Esophagus mucosa (tissue), 1 donor: ENCODE results near the gene ZNF280D. TPM values are rescaled to one million over a fixed set of nuclear protein-coding genes. Genes with fewer than 3 reads are reported as not detected.
"Not testable (repeated sequence)": the region's sequence is repeated elsewhere in the genome, so short reads cannot be mapped to it uniquely, and the experiment has no call there.

Experiments
- ATAC-seq: fragments of 200-7000 bp; cut with Tn5 transposase; one replicate; pipeline ENCODE4 v1.9.1; 2020
- total RNA-seq: library from RNA; stranded (reverse); gene quantifications from one replicate; pipeline ENCODE4 v1.2.4, GENCODE V29; 2023
- donor health status: DM: yes; HTN: yes; CAD: no.

Gene ZNF280D
- 14.6 TPM for total RNA-seq

- peak; percentile 95 for ATAC-seq
Measured at GRCh38 chr15:56733136-56734012, at the start of gene ZNF280D. TSS of gene ZNF280D (minus strand) at chr15:56733509. CDS start at chr15:56707109, 26,400 bp downstream.

- ATAC-seq, result no peak
Measured at GRCh38 chr15:56782306-56782705, 49.0 kb upstream of the ZNF280D start.

GRCh38 chr15:56781666-56782065 lies 48.4 kb upstream of the ZNF280D start:
- ATAC-seq, result no peak

GRCh38 chr15:56780102-56780725 lies 46.9 kb upstream of the ZNF280D start:
- ATAC-seq, result not testable (repeated sequence)

- not testable (repeated sequence) for ATAC-seq
Measured at GRCh38 chr15:56779449-56779848, 46.1 kb upstream of the ZNF280D start.

- no peak for ATAC-seq
Measured at GRCh38 chr15:56778761-56779160, 45.5 kb upstream of the ZNF280D start.

- ATAC-seq, result no peak
Measured at GRCh38 chr15:56776839-56777238, 43.5 kb upstream of the ZNF280D start.

GRCh38 chr15:56775641-56776040 lies 42.3 kb upstream of the ZNF280D start:
- no peak for ATAC-seq

GRCh38 chr15:56774356-56774755 lies 41.0 kb upstream of the ZNF280D start:
- no peak for ATAC-seq

GRCh38 chr15:56772868-56773639 lies 39.7 kb upstream of the ZNF280D start:
- no peak for ATAC-seq

- ATAC-seq, result no peak
Measured at GRCh38 chr15:56770173-56770572, 36.9 kb upstream of the ZNF280D start.

- ATAC-seq, result no peak
Measured at GRCh38 chr15:56767315-56767714, 34.0 kb upstream of the ZNF280D start.

GRCh38 chr15:56765251-56765650 lies 31.9 kb upstream of the ZNF280D start:
- no peak for ATAC-seq

GRCh38 chr15:56763141-56763895 lies 30.0 kb upstream of the ZNF280D start:
- ATAC-seq, result peak; percentile 65

GRCh38 chr15:56760186-56760585 lies 26.9 kb upstream of the ZNF280D start:
- no peak for ATAC-seq

- no peak for ATAC-seq
Measured at GRCh38 chr15:56759450-56759845, 26.1 kb upstream of the ZNF280D start.

- ATAC-seq, result peak; percentile 17
Measured at GRCh38 chr15:56758770-56759449, 25.6 kb upstream of the ZNF280D start.

GRCh38 chr15:56757875-56758274 lies 24.6 kb upstream of the ZNF280D start:
- no peak for ATAC-seq

GRCh38 chr15:56754772-56755370 lies 21.6 kb upstream of the ZNF280D start:
- ATAC-seq, result no peak

- no peak for ATAC-seq
Measured at GRCh38 chr15:56752986-56753385, 19.7 kb upstream of the ZNF280D start.

GRCh38 chr15:56749982-56750381 lies 16.7 kb upstream of the ZNF280D start:
- no peak for ATAC-seq
